ENCODE results near the gene ALDH2.
A peak's percentile ranks its signal among the peaks of the same experiment; 100 is the strongest.
"Not testable (repeated sequence)": the region's sequence is repeated elsewhere in the genome, so short reads cannot be mapped to it uniquely, and the experiment has no call there.

Gene ALDH2

GRCh38 chr12:111818340-111818739 lies 51.6 kb downstream of the ALDH2 start:
- no peak for DNase-seq (ENCODE audit: low read depth)
- no peak for TF ChIP-seq CTCF (conservative IDR thresholded peaks at IDR 0.05; ENCODE audit: low read depth, low read length)
- no peak overlapping the region for H3K4me3 ChIP-seq (ENCODE audit: low read depth, low read length)

- DNase-seq (ENCODE audit: low read depth): no peak
- TF ChIP-seq CTCF (conservative IDR thresholded peaks at IDR 0.05; ENCODE audit: low read depth, low read length): no peak
- H3K4me3 ChIP-seq (ENCODE audit: low read depth, low read length): no peak overlapping the region
Measured at GRCh38 chr12:111819191-111820158, 52.7 kb downstream of the ALDH2 start.

GRCh38 chr12:111820828-111821227 lies 54.1 kb downstream of the ALDH2 start:
- H3K4me3 ChIP-seq (ENCODE audit: low read depth, low read length); DNase-seq (ENCODE audit: low read depth): not testable (repeated sequence)

- no peak for TF ChIP-seq CTCF (conservative IDR thresholded peaks at IDR 0.05; ENCODE audit: low read depth, low read length)
- no peak overlapping the region for H3K4me3 ChIP-seq (ENCODE audit: low read depth, low read length)
- DNase-seq (ENCODE audit: low read depth): no peak
Measured at GRCh38 chr12:111822886-111823285, 56.2 kb downstream of the ALDH2 start.

GRCh38 chr12:111823891-111824290 lies 57.2 kb downstream of the ALDH2 start:
- no peak overlapping the region for H3K4me3 ChIP-seq (ENCODE audit: low read depth, low read length)
- no peak for DNase-seq (ENCODE audit: low read depth)
- TF ChIP-seq CTCF (conservative IDR thresholded peaks at IDR 0.05; ENCODE audit: low read depth, low read length): no peak

- not testable (repeated sequence) for H3K4me3 ChIP-seq (ENCODE audit: low read depth, low read length)
- DNase-seq (ENCODE audit: low read depth): peak; percentile 30
- TF ChIP-seq CTCF (conservative IDR thresholded peaks at IDR 0.05; ENCODE audit: low read depth, low read length): peak; percentile 48
Measured at GRCh38 chr12:111824312-111824711, 57.6 kb downstream of the ALDH2 start.

- no peak overlapping the region for H3K4me3 ChIP-seq (ENCODE audit: low read depth, low read length)
- no peak for DNase-seq (ENCODE audit: low read depth)
- no peak for TF ChIP-seq CTCF (conservative IDR thresholded peaks at IDR 0.05; ENCODE audit: low read depth, low read length)
Measured at GRCh38 chr12:111825509-111825908, 58.8 kb downstream of the ALDH2 start.

Data from choroid plexus epithelial cell (primary cell).